GM12878 (cell line): ENCODE measurements around the gene NR3C1. TPM values are rescaled to one million over a fixed set of nuclear protein-coding genes. Genes with fewer than 3 reads are reported as not detected.

Experiments
- ATAC-seq: fragments of 200-7000 bp; cut with Tn5 transposase; 3 replicates; pipeline ENCODE4 v1.9.1; 2020; ENCODE audit warnings: mild to moderate bottlenecking, moderate library complexity
- BruUV-seq: library from RNA; stranded (reverse); fragments of 400-500 nt; replicated peaks from 2 replicates; lab custom pipeline; 2021; lab: Mats Ljungman, UMichigan
- CTCF ChIA-PET: fragments of 300-600 bp; sonication (Branson Sonifier 250); formaldehyde crosslinking; extraction: SDS; loops from one replicate; lab custom pipeline; 2021; ENCODE audit warnings: inconsistent platforms; lab: Yijun Ruan, JAX
- POLR2A ChIA-PET: fragments of 350-600 bp; formaldehyde crosslinking; extraction: SDS; loops from one replicate; lab custom pipeline; 2021; ENCODE audit warnings: inconsistent platforms; lab: Charles Lee
- RAD21 ChIA-PET: fragments of 300-600 bp; sonication (Branson Sonifier 250); formaldehyde crosslinking; loops from one replicate; lab custom pipeline; 2023; ENCODE audit warnings: antibody characterized with exemption; ENCODE audit not compliant: unreplicated experiment; lab: Charles Lee
- SMC1A ChIA-PET: fragments of 300-600 bp; sonication (Branson Sonifier 250); formaldehyde crosslinking; loops from one replicate; lab custom pipeline; 2023; ENCODE audit not compliant: unreplicated experiment, uncharacterized antibody; lab: Charles Lee
- DNase-seq: peaks from one replicate; pipeline ENCODE4 v3.0.0-alpha.2; 2011; ENCODE audit warnings: low read depth, low spot score
- FAIRE-seq: peaks from 3 replicates; lab custom pipeline; 2011; peaks lifted over from hg19 to GRCh38; lab: Jason Lieb, UNC
- H2AFZ ChIP-seq: 2 replicates; pipeline ENCODE4 v1.6.0; 2011; ENCODE audit warnings: low read depth, low read length, control low read depth; ENCODE audit not compliant: control insufficient read depth
- H3K27ac ChIP-seq: 2 replicates; pipeline ENCODE4 v1.5.1; 2011; ENCODE audit warnings: control low read depth; ENCODE audit not compliant: control insufficient read depth, insufficient read depth
- H3K27me3 ChIP-seq, 2 experiments: replicated peaks in 1 of 2; 2 replicates each; pipeline versions ENCODE4 v1.6.0 to v1.6.1; 2011; ENCODE audit warnings: low read length in 1 of 2; ENCODE audit not compliant: control insufficient read depth in 2 of 2, insufficient read depth in 2 of 2
- H3K36me3 ChIP-seq, 2 experiments: 2 replicates each; pipeline ENCODE4 v1.5.1; 2011; ENCODE audit warnings: low read length in 1 of 2; ENCODE audit not compliant: control insufficient read depth in 2 of 2, insufficient read depth in 2 of 2
- H3K4me1 ChIP-seq: 2 replicates; pipeline ENCODE4 v1.6.1; 2011; ENCODE audit warnings: mild to moderate bottlenecking, low read length, moderate library complexity, mixed read lengths; ENCODE audit not compliant: control insufficient read depth, insufficient read depth
- H3K4me2 ChIP-seq: 2 replicates; pipeline ENCODE4 v1.6.0; 2011; ENCODE audit warnings: control low read depth; ENCODE audit not compliant: control insufficient read depth, insufficient read depth
- H3K4me3 ChIP-seq: fragments of 200-600 bp; sonication (generic); 2 replicates; pipeline ENCODE4 v1.5.1; 2016
- H3K79me2 ChIP-seq: 2 replicates; pipeline ENCODE4 v1.6.0; 2011; ENCODE audit warnings: low read length; ENCODE audit not compliant: control insufficient read depth, insufficient read depth
- H3K9ac ChIP-seq: 2 replicates; pipeline ENCODE4 v1.8.0; 2011; ENCODE audit warnings: low read length, control low read depth, mixed read lengths; ENCODE audit not compliant: control insufficient read depth, insufficient read depth
- H3K9me3 ChIP-seq: replicated peaks from 3 replicates; pipeline ENCODE4 v1.5.1; 2011; ENCODE audit warnings: mild to moderate bottlenecking, low read length; ENCODE audit not compliant: control insufficient read depth, insufficient read depth
- H4K20me1 ChIP-seq: 2 replicates; pipeline ENCODE4 v1.6.0; 2011; ENCODE audit not compliant: control insufficient read depth, insufficient read depth
- BCLAF1 ChIP-seq: fragments of 450-650 bp; IDR thresholded peaks from 2 replicates; pipeline ENCODE4 v1.6.1; 2017; ENCODE audit warnings: antibody characterized with exemption, mild to moderate bottlenecking, moderate library complexity
- CBX3 ChIP-seq: fragments of 200-600 bp; sonication (generic); IDR thresholded peaks from 2 replicates; pipeline ENCODE4 v1.6.1; 2016; ENCODE audit warnings: low read depth, borderline replicate concordance
- CEBPB ChIP-seq, 2 experiments: fragments of 150-350 bp in 1 of 2; IDR thresholded peaks; 2 replicates each; pipeline ENCODE4 v1.6.1; 2012 to 2014; ENCODE audit warnings: low read depth in 2 of 2, low read length in 2 of 2, borderline replicate concordance in 1 of 2, inconsistent platforms in 1 of 2
- CEBPZ ChIP-seq: fragments of 150-350 bp; IDR thresholded peaks from 2 replicates; pipeline ENCODE4 v1.6.1; 2016; ENCODE audit warnings: low read depth, low read length
- EGR1 ChIP-seq, 2 experiments: IDR thresholded peaks; 1 replicate in 1 of 2; 2 replicates in 1 of 2; pipeline ENCODE4 v1.6.1; 2011 to 2012; ENCODE audit warnings: low read depth in 2 of 2, low read length in 2 of 2, borderline replicate concordance in 1 of 2, mild to moderate bottlenecking in 1 of 2, moderate library complexity in 1 of 2
- EZH2 ChIP-seq: IDR thresholded peaks from 2 replicates; pipeline ENCODE4 v1.6.1; 2012; ENCODE audit warnings: low read depth, mild to moderate bottlenecking, control low read depth, inconsistent platforms, low read length, borderline replicate concordance; ENCODE audit not compliant: control insufficient read depth
- FOXK2 ChIP-seq: fragments of 450-650 bp; IDR thresholded peaks from 2 replicates; pipeline ENCODE4 v1.6.1; 2017; ENCODE audit warnings: mild to moderate bottlenecking, moderate library complexity
- HCFC1 ChIP-seq: fragments of 150-350 bp; IDR thresholded peaks from 2 replicates; pipeline ENCODE4 v1.6.1; 2014; ENCODE audit warnings: low read length
- POU2F2 ChIP-seq: IDR thresholded peaks from 3 replicates; pipeline ENCODE4 v1.6.1; 2011; ENCODE audit warnings: low read depth, mild to moderate bottlenecking, low read length, borderline replicate concordance
- SMARCA5 ChIP-seq: fragments of 450-650 bp; IDR thresholded peaks from 2 replicates; pipeline ENCODE4 v1.6.1; 2017; ENCODE audit warnings: mild to moderate bottlenecking
- SP1 ChIP-seq: IDR thresholded peaks from one replicate; pipeline ENCODE4 v1.6.1; 2011; ENCODE audit warnings: low read depth, low read length
- TCF7 ChIP-seq: IDR thresholded peaks from 2 replicates; pipeline ENCODE4 v1.6.1; 2014; ENCODE audit warnings: antibody characterized with exemption, borderline replicate concordance
- YY1 ChIP-seq: IDR thresholded peaks from 2 replicates; pipeline ENCODE4 v1.6.1; 2011; ENCODE audit warnings: low read depth, mild to moderate bottlenecking, low read length
- ZNF24 ChIP-seq: fragments of 450-650 bp; IDR thresholded peaks from 2 replicates; pipeline ENCODE4 v1.6.1; 2017; ENCODE audit warnings: antibody characterized with exemption, mild to moderate bottlenecking
- WGBS: methylation state at CpG from one replicate; pipeline ENCODE4 v1.1.6; 2016; ENCODE audit warnings: low lambda C conversion rate; ENCODE audit not compliant: insufficient replicate concordance, insufficient coverage; ENCODE audit errors: missing lambda C conversion rate; 5-methylcytosine and 5-hydroxymethylcytosine counted together
- in situ Hi-C: fragments of 300-500 bp; cut with MboI; formaldehyde crosslinking; loops from 9 replicates; pipeline ENCODE4 v1.14.3; 2018; ENCODE audit warnings: mixed read lengths
- intact Hi-C: fragments of 100-400 bp; cut with micrococcal nuclease; formaldehyde crosslinking; loops from one replicate; pipeline ENCODE4 v1.14.2; 2022; ENCODE audit not compliant: unreplicated experiment
- polyA plus RNA-seq, 11 experiments: library from polyadenylated mRNA; depleted of rRNA in 4 of 11; unstranded in 6 of 11; stranded (reverse) in 5 of 11; fragments of >200 nt; fragmentation: Nextera tagmentation in 4 of 11; fragmentation: Illumina TruSeq in 1 of 11; extraction: Ambion mirVana in 4 of 11; extraction: Trizol in 1 of 11; gene quantifications; 1 replicate in 1 of 11; 2 replicates in 10 of 11; pipeline versions ENCODE4 v1.2.1 to v1.2.3, GENCODE V29; 2011 to 2016; ENCODE audit warnings: inconsistent platforms in 2 of 11, missing spikeins in 2 of 11, low read depth in 1 of 11
- total RNA-seq, 4 experiments: library from RNA; depleted of rRNA in 3 of 4; stranded (reverse); fragments of >200 nt in 3 of 4; fragmentation: Illumina TruSeq in 1 of 4; extraction: Trizol in 1 of 4; gene quantifications; 2 replicates each; pipeline versions ENCODE4 v1.2.1 to v1.2.3, GENCODE V29; 2013 to 2021
- TF ChIP-seq, protein P1 (sequence below): fragments of 450-650 bp; IDR thresholded peaks from 2 replicates; pipeline ENCODE4 v1.6.1; 2014; ENCODE audit warnings: mild to moderate bottlenecking
- TF ChIP-seq, protein P2 (sequence below): IDR thresholded peaks from 2 replicates; pipeline ENCODE4 v1.6.1; 2011; ENCODE audit warnings: borderline replicate concordance, low read depth, mild to moderate bottlenecking, moderate library complexity, mixed read lengths, low read length; ENCODE audit not compliant: insufficient read depth; ENCODE audit errors: extremely low read length

Gene NR3C1
- total and polyA plus RNA-seq, 10 of the 15 experiments (the other 5 are each of a cell fraction or from before 2014, with no cell fraction given): 49.7 to 141 (median 109) TPM

DNA sequence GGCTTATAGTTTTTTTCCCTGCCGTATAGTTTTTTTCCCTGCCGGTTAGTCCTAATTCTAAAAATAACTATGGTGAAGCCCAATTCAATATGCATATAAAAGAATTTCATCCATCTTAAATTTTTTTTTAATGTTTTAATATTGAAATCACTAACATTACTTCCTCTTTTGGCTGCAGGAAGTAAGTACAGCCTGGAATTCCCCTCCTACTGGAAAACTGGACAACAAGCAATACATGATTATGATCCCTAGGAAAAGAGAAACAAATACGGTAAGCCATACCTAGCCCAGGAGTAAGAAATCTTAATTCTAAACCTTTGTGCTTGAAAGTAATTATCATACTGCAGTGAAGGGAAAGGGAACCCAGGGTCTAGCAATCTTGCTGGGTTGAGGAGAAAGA lies 119.0 kb downstream of the NR3C1 start:
- ChIA-PET CTCF (interaction anchor here (1.3 kb wide), 1 partner anchor 12 kb away, joined by 3 read pairs; no protein-coding TSS in a partner anchor), POLR2A (interaction anchor here (1.3 kb wide), 1 partner anchor 9 kb away, joined by 3 read pairs; no protein-coding TSS in a partner anchor), SMC1A (interaction anchor here (0.6 to 8.9 kb wide), 4 partner anchors 7 to 118 kb away, joined by 3 to 83 read pairs (median 7); no protein-coding TSS in a partner anchor), RAD21 (interaction anchor here (2.6 kb wide), 1 partner anchor 54 kb away, joined by 18 read pairs; no protein-coding TSS in a partner anchor)
- DNase-seq (no peak), FAIRE-seq (no peak), ATAC-seq (no peak)
- peaks cover 4% of the 10 kb centered on the region for H3K9me3 ChIP-seq
- no peak overlapping the region for H3K9ac ChIP-seq
- BruUV-seq: no TSS peak
- H3K27ac ChIP-seq: no peak overlapping the region
- intact Hi-C loops (no loop called here), in situ Hi-C loops (no loop called here)
- no peaks in the 10 kb centered on the region for H3K27me3 ChIP-seq
- TF ChIP-seq SP1 (no peak), SMARCA5 (no peak), HCFC1 (no peak), YY1 (no peak), CEBPZ (no peak), CEBPB (IDR thresholded peaks at IDR 0.05; ENCODE audit: borderline replicate concordance in 1 of 2, low read depth in 2 of 2, low read length in 2 of 2) (no peak), TCF7 (no peak), FOXK2 (no peak), POU2F2 (no peak), EGR1 (IDR thresholded peaks at IDR 0.05; ENCODE audit: borderline replicate concordance in 1 of 2, low read depth in 2 of 2, low read length in 2 of 2) (no peak), ZNF24 (no peak), BCLAF1 (no peak), CBX3 (no peak), EZH2 (no peak)
- TF ChIP-seq, protein P1, sequence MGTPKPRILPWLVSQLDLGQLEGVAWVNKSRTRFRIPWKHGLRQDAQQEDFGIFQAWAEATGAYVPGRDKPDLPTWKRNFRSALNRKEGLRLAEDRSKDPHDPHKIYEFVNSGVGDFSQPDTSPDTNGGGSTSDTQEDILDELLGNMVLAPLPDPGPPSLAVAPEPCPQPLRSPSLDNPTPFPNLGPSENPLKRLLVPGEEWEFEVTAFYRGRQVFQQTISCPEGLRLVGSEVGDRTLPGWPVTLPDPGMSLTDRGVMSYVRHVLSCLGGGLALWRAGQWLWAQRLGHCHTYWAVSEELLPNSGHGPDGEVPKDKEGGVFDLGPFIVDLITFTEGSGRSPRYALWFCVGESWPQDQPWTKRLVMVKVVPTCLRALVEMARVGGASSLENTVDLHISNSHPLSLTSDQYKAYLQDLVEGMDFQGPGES: no peak
- TF ChIP-seq, protein P2, sequence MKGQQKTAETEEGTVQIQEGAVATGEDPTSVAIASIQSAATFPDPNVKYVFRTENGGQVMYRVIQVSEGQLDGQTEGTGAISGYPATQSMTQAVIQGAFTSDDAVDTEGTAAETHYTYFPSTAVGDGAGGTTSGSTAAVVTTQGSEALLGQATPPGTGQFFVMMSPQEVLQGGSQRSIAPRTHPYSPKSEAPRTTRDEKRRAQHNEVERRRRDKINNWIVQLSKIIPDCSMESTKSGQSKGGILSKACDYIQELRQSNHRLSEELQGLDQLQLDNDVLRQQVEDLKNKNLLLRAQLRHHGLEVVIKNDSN: no peak
- H3K79me2 ChIP-seq: peaks cover 7% of the 10 kb centered on the region
- 80% methylated on average over 3 of the region's 3 CpGs for WGBS
- H3K4me1 ChIP-seq: no peaks in the 10 kb centered on the region
- no peak overlapping the region for H2AFZ ChIP-seq
- peaks cover 6 to 23% of the 10 kb centered on the region in 2 experiments for H3K36me3 ChIP-seq
- no peaks in the 10 kb centered on the region for H4K20me1 ChIP-seq
- no peak overlapping the region for H3K4me2 ChIP-seq
- H3K4me3 ChIP-seq: no peak overlapping the region
